Trophoblast cell (in vitro differentiated cells and primary cell): ENCODE measurements around the gene C14orf93.
"Not testable (repeated sequence)": the region's sequence is repeated elsewhere in the genome, so short reads cannot be mapped to it uniquely, and the experiment has no call there.

Experiments
- DNase-seq, 2 donors: peaks; one replicate each; pipeline ENCODE4 v3.0.0-alpha.2; 2016
- H2AFZ ChIP-seq: 2 replicates; pipeline ENCODE4 v1.6.1; 2013; ENCODE audit warnings: low read length, moderate library complexity, mild to moderate bottlenecking; ENCODE audit not compliant: insufficient read depth, poor library complexity
- H2AK5ac ChIP-seq: 2 replicates; pipeline ENCODE4 v1.6.1; 2013; ENCODE audit warnings: mild to moderate bottlenecking, low read length
- H2BK120ac ChIP-seq: 2 replicates; pipeline ENCODE4 v1.6.1; 2013; ENCODE audit warnings: low read length, mild to moderate bottlenecking, moderate library complexity; ENCODE audit not compliant: insufficient read depth, poor library complexity
- H2BK12ac ChIP-seq: 2 replicates; pipeline ENCODE4 v1.6.1; 2013; ENCODE audit warnings: mild to moderate bottlenecking, low read length, moderate library complexity
- H2BK5ac ChIP-seq: 2 replicates; pipeline ENCODE4 v1.6.1; 2013; ENCODE audit warnings: low read length, low read depth, moderate library complexity, mild to moderate bottlenecking; ENCODE audit not compliant: poor library complexity
- H3K14ac ChIP-seq: 2 replicates; pipeline ENCODE4 v1.6.1; 2013; ENCODE audit warnings: mild to moderate bottlenecking, low read length
- H3K18ac ChIP-seq: 2 replicates; pipeline ENCODE4 v1.6.1; 2013; ENCODE audit warnings: mild to moderate bottlenecking, low read length
- H3K23ac ChIP-seq: 2 replicates; pipeline ENCODE4 v1.6.1; 2013; ENCODE audit warnings: low read length
- H3K27ac ChIP-seq: 2 replicates; pipeline ENCODE4 v1.5.1; 2013; ENCODE audit warnings: low read depth, mild to moderate bottlenecking, inconsistent platforms, low read length, moderate library complexity
- H3K27me3 ChIP-seq: 2 replicates; pipeline ENCODE4 v1.6.1; 2013; ENCODE audit warnings: inconsistent platforms, mild to moderate bottlenecking, low read length, moderate library complexity; ENCODE audit not compliant: insufficient read depth
- H3K36me3 ChIP-seq, 2 experiments: 1 replicate in 1 of 2; 2 replicates in 1 of 2; pipeline ENCODE4 v1.6.1; 2013; ENCODE audit warnings: low read length in 2 of 2, mild to moderate bottlenecking in 2 of 2, moderate library complexity in 1 of 2; ENCODE audit not compliant: insufficient read depth in 2 of 2, control insufficient read depth in 1 of 2
- H3K4ac ChIP-seq: 2 replicates; pipeline ENCODE4 v1.6.1; 2013; ENCODE audit warnings: low read depth, mild to moderate bottlenecking, low read length, moderate library complexity
- H3K4me1 ChIP-seq, 2 experiments: 1 replicate in 1 of 2; 2 replicates in 1 of 2; pipeline ENCODE4 v1.6.1; 2013; ENCODE audit warnings: low read length in 2 of 2, mild to moderate bottlenecking in 2 of 2, moderate library complexity in 1 of 2; ENCODE audit not compliant: insufficient read depth in 2 of 2, control insufficient read depth in 1 of 2
- H3K4me2 ChIP-seq: 2 replicates; pipeline ENCODE4 v1.6.1; 2013; ENCODE audit warnings: inconsistent platforms, mild to moderate bottlenecking, low read length, moderate library complexity
- H3K4me3 ChIP-seq: 2 replicates; pipeline ENCODE4 v1.5.1; 2013; ENCODE audit warnings: mild to moderate bottlenecking, low read depth, low read length, inconsistent platforms
- H3K79me1 ChIP-seq: one replicate; pipeline ENCODE4 v1.6.1; 2013; ENCODE audit warnings: low read length
- H3K79me2 ChIP-seq: 2 replicates; pipeline ENCODE4 v1.6.1; 2013; ENCODE audit warnings: low read length, mild to moderate bottlenecking; ENCODE audit not compliant: control insufficient read depth, insufficient read depth, poor library complexity
- H3K9ac ChIP-seq: 2 replicates; pipeline ENCODE4 v1.6.1; 2013; ENCODE audit warnings: mild to moderate bottlenecking, low read length
- H3K9me3 ChIP-seq: 2 replicates; pipeline ENCODE4 v1.6.1; 2013; ENCODE audit warnings: low read depth, mild to moderate bottlenecking, control low read depth, inconsistent platforms, low read length; ENCODE audit not compliant: insufficient read depth
- H4K12ac ChIP-seq: 2 replicates; pipeline ENCODE4 v1.6.1; 2013; ENCODE audit warnings: low read depth, mild to moderate bottlenecking, low read length, moderate library complexity
- H4K8ac ChIP-seq: 2 replicates; pipeline ENCODE4 v1.6.1; 2013; ENCODE audit warnings: low read depth, mild to moderate bottlenecking, low read length, moderate library complexity
- H4K91ac ChIP-seq: one replicate; pipeline ENCODE4 v1.6.1; 2013; ENCODE audit warnings: low read depth, mild to moderate bottlenecking, low read length, moderate library complexity
- WGBS: extraction: QIAGEN DNeasy Blood & Tissue Kit; methylation state at CpG from one replicate; pipeline ENCODE4 v1.1.7; 2013; ENCODE audit warnings: missing lambda C conversion rate; ENCODE audit not compliant: insufficient read length, insufficient coverage; ENCODE audit errors: extremely low coverage; 5-methylcytosine and 5-hydroxymethylcytosine counted together

Gene C14orf93

GRCh38 chr14:23006188-23006534 is 3.8 kb downstream of the C14orf93 start:
- no peak overlapping the region for H3K14ac ChIP-seq
- H4K8ac ChIP-seq = no peak overlapping the region
- H2BK5ac ChIP-seq = no peak overlapping the region
- no peak overlapping the region for H4K12ac ChIP-seq
- no peaks in the 10 kb centered on the region for H3K9me3 ChIP-seq
- H3K4me1 ChIP-seq = peaks cover 0 to 2% of the 10 kb centered on the region in 2 experiments
- H3K27me3 ChIP-seq = no peaks in the 10 kb centered on the region
- DNase-seq = no peak
- H3K79me2 ChIP-seq = peaks cover 4% of the 10 kb centered on the region
- H3K23ac ChIP-seq = no peak overlapping the region
- H2AK5ac ChIP-seq = no peak overlapping the region
- no peak overlapping the region for H3K18ac ChIP-seq
- H3K9ac ChIP-seq = no peak overlapping the region
- peak overlapping the region; percentile 85 for H3K4me2 ChIP-seq
- H2BK12ac ChIP-seq = no peak overlapping the region
- H2AFZ ChIP-seq = no peak overlapping the region
- no peak overlapping the region for H3K4ac ChIP-seq
- no peak overlapping the region for H2BK120ac ChIP-seq
- no peak overlapping the region for H4K91ac ChIP-seq
- H3K36me3 ChIP-seq = no peaks in the 10 kb centered on the region
- WGBS = no CpG with 5 or more reads among the region's 5 CpGs
- H3K79me1 ChIP-seq = peaks cover 15% of the 10 kb centered on the region
- no peak overlapping the region for H3K4me3 ChIP-seq
- no peak overlapping the region for H3K27ac ChIP-seq

- no peaks in the 10 kb centered on the region for H3K9me3 ChIP-seq
- H3K4me2 ChIP-seq = no peak overlapping the region
- H3K36me3 ChIP-seq = no peaks in the 10 kb centered on the region
- peaks cover 4% of the 10 kb centered on the region for H3K79me2 ChIP-seq
- H2AFZ ChIP-seq = no peak overlapping the region
- H2BK120ac ChIP-seq = no peak overlapping the region
- no CpG with 5 or more reads among the region's 3 CpGs for WGBS
- peaks cover 0 to 2% of the 10 kb centered on the region in 2 experiments for H3K4me1 ChIP-seq
- no peak overlapping the region for H2AK5ac ChIP-seq
- no peak overlapping the region for H2BK5ac ChIP-seq
- H3K18ac ChIP-seq = no peak overlapping the region
- H3K4ac ChIP-seq = no peak overlapping the region
- no peak overlapping the region for H3K27ac ChIP-seq
- H3K79me1 ChIP-seq = peaks cover 15% of the 10 kb centered on the region
- H3K14ac ChIP-seq = no peak overlapping the region
- no peak overlapping the region for H3K23ac ChIP-seq
- H2BK12ac ChIP-seq = no peak overlapping the region
- no peak overlapping the region for H4K8ac ChIP-seq
- no peaks in the 10 kb centered on the region for H3K27me3 ChIP-seq
- no peak overlapping the region for H4K91ac ChIP-seq
- no peak overlapping the region for H3K4me3 ChIP-seq
- DNase-seq = no peak
- H4K12ac ChIP-seq = no peak overlapping the region
- no peak overlapping the region for H3K9ac ChIP-seq
Measured at GRCh38 chr14:23005451-23006187, 4.3 kb downstream of the C14orf93 start.

- not testable (repeated sequence) for H2BK12ac ChIP-seq
Measured at GRCh38 chr14:23004274-23004673, 5.7 kb downstream of the C14orf93 start.

GRCh38 chr14:23002592-23002991 is 7.4 kb downstream of the C14orf93 start:
- Histone ChIP-seq H3K27me3 (no peaks in the 10 kb centered on the region), H3K27ac (no peak overlapping the region), H3K36me3 (no peaks in the 10 kb centered on the region), H3K79me1 (peaks cover 9% of the 10 kb centered on the region), H3K79me2 (peaks cover 4% of the 10 kb centered on the region), H3K23ac (no peak overlapping the region), H3K9me3 (peaks cover 2% of the 10 kb centered on the region), H2BK5ac (no peak overlapping the region), H3K18ac (no peak overlapping the region), H2AK5ac (no peak overlapping the region), H3K4me2 (no peak overlapping the region), H2BK12ac (no peak overlapping the region), H4K91ac (no peak overlapping the region), H3K4ac (no peak overlapping the region), H2BK120ac (no peak overlapping the region), H3K4me1 (peaks cover 0 to 2% of the 10 kb centered on the region in 2 experiments), H3K14ac (no peak overlapping the region), H2AFZ (no peak overlapping the region), H4K8ac (no peak overlapping the region), H3K9ac (no peak overlapping the region), H4K12ac (no peak overlapping the region), H3K4me3 (no peak overlapping the region)
- no peak for DNase-seq
- no CpG with 5 or more reads among the region's 3 CpGs for WGBS

More at GRCh38 chr14:23004274-23004673, 5.7 kb downstream of the C14orf93 start:
- DNase-seq, H3K14ac ChIP-seq, H2BK5ac ChIP-seq, H4K91ac ChIP-seq, H3K36me3 ChIP-seq, H3K4me2 ChIP-seq, H3K4ac ChIP-seq, H2AFZ ChIP-seq, H2AK5ac ChIP-seq, H4K8ac ChIP-seq, H3K79me2 ChIP-seq, H3K27ac ChIP-seq, H3K9me3 ChIP-seq, H3K27me3 ChIP-seq, H3K23ac ChIP-seq, H3K18ac ChIP-seq, H2BK120ac ChIP-seq, H3K9ac ChIP-seq, H3K4me1 ChIP-seq, H4K12ac ChIP-seq, H3K4me3 ChIP-seq: not testable (repeated sequence)
- peaks cover 10% of the 10 kb centered on the region for H3K79me1 ChIP-seq
- WGBS = no CpG with 5 or more reads among the region's 4 CpGs
